ENCODE measurements around the gene EMC8. TPM values are rescaled to one million over a fixed set of nuclear protein-coding genes. Genes with fewer than 3 reads are reported as not detected.

EMC8 gene
- total RNA-seq, 1 donor from 2014 or later = 20.0 TPM

GRCh38 chr16:85826686-85827247 is 27.4 kb upstream of the EMC8 start:
- Histone ChIP-seq H3K4me3 (no peak overlapping the region), H3K4me1 (no peaks in the 10 kb centered on the region), H3K27ac (no peak overlapping the region), H3K27me3 (no peaks in the 10 kb centered on the region), H3K36me3 (no peaks in the 10 kb centered on the region), H3K9me3 (no peaks in the 10 kb centered on the region)
- DNase-seq (no peak), ATAC-seq (no peak)
- TF ChIP-seq CTCF (IDR thresholded peaks at IDR 0.05) = no peak
- intact Hi-C loops (cut with DNase I) = loop anchor here (10.0 kb wide), 1 partner anchor 698 kb away; no protein-coding TSS in a partner anchor

GRCh38 chr16:85825326-85825725 is 26.0 kb upstream of the EMC8 start:
- intact Hi-C loops (cut with DNase I) = loop anchor here (10.0 kb wide), 1 partner anchor 699 kb away; no protein-coding TSS in a partner anchor
- H3K9me3 ChIP-seq = no peaks in the 10 kb centered on the region
- H3K36me3 ChIP-seq = no peaks in the 10 kb centered on the region
- no peaks in the 10 kb centered on the region for H3K27me3 ChIP-seq
- TF ChIP-seq CTCF (IDR thresholded peaks at IDR 0.05) = no peak
- DNase-seq (no peak), ATAC-seq (no peak)
- H3K4me3 ChIP-seq = no peak overlapping the region
- no peak overlapping the region for H3K27ac ChIP-seq
- no peaks in the 10 kb centered on the region for H3K4me1 ChIP-seq

- DNase-seq (peak; percentile 59), ATAC-seq (peak; percentile 15)
- TF ChIP-seq CTCF (IDR thresholded peaks at IDR 0.05) = no peak
- no peaks in the 10 kb centered on the region for H3K27me3 ChIP-seq
- H3K4me3 ChIP-seq = no peak overlapping the region
- H3K36me3 ChIP-seq = no peaks in the 10 kb centered on the region
- H3K27ac ChIP-seq = no peak overlapping the region
- H3K9me3 ChIP-seq = no peaks in the 10 kb centered on the region
- H3K4me1 ChIP-seq = no peaks in the 10 kb centered on the region
- intact Hi-C loops (cut with DNase I) = loop anchor here (5.0 to 10.0 kb wide), 3 partner anchors 163 to 700 kb away; no protein-coding TSS in a partner anchor
These were observed 25.1 kb upstream of the EMC8 start for GRCh38 chr16:85824161-85825135.

- Histone ChIP-seq H3K27ac (no peak overlapping the region), H3K4me1 (no peaks in the 10 kb centered on the region), H3K4me3 (no peak overlapping the region), H3K9me3 (no peaks in the 10 kb centered on the region), H3K36me3 (no peaks in the 10 kb centered on the region), H3K27me3 (no peaks in the 10 kb centered on the region)
- intact Hi-C loops (cut with DNase I) = loop anchor here (5.0 to 10.0 kb wide), 3 partner anchors 164 to 701 kb away; no protein-coding TSS in a partner anchor
- DNase-seq = no peak
- ATAC-seq = no peak
- TF ChIP-seq CTCF (IDR thresholded peaks at IDR 0.05) = no peak
These were observed 24.1 kb upstream of the EMC8 start for GRCh38 chr16:85823328-85823920.

GRCh38 chr16:85822145-85822544 is 22.8 kb upstream of the EMC8 start:
- ATAC-seq (no peak), DNase-seq (peak; percentile 46)
- intact Hi-C loops (cut with DNase I) = loop anchor here (5.0 to 10.0 kb wide), 3 partner anchors 165 to 703 kb away; no protein-coding TSS in a partner anchor
- Histone ChIP-seq H3K27ac (no peak overlapping the region), H3K27me3 (peaks cover 9% of the 10 kb centered on the region), H3K36me3 (no peaks in the 10 kb centered on the region), H3K4me3 (no peak overlapping the region), H3K9me3 (no peaks in the 10 kb centered on the region), H3K4me1 (no peaks in the 10 kb centered on the region)
- TF ChIP-seq CTCF (IDR thresholded peaks at IDR 0.05) = no peak
